NCI-H526 treated with DMSO at 0.1 percent for 48 hours (cell line): ENCODE data around the gene TSPYL2.

Source experiments
- DNase-seq: peaks from one replicate; lab custom pipeline; 2025; lab: John Stamatoyannopoulos, UW

The TSPYL2 gene

DNA sequence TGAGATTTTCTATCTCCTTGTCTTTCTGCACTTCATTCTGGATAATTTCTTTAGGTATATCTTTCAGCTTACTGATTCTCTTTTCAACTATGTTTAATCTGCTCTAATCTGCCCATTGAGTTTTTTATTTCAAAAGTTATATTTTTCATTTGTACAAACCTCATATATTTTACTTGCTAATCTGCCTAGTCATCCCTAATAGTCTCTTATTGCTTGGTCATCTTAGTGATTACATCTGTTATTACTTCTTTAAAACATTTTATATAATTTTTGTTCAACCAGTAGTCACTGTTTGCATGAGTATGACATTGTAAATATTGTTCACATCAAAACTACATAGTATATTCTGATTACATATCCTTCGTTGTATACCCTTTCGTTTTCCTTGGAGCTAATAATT, 44.2 kb downstream of the TSPYL2 start:
- DNase-seq: no peak

DNA sequence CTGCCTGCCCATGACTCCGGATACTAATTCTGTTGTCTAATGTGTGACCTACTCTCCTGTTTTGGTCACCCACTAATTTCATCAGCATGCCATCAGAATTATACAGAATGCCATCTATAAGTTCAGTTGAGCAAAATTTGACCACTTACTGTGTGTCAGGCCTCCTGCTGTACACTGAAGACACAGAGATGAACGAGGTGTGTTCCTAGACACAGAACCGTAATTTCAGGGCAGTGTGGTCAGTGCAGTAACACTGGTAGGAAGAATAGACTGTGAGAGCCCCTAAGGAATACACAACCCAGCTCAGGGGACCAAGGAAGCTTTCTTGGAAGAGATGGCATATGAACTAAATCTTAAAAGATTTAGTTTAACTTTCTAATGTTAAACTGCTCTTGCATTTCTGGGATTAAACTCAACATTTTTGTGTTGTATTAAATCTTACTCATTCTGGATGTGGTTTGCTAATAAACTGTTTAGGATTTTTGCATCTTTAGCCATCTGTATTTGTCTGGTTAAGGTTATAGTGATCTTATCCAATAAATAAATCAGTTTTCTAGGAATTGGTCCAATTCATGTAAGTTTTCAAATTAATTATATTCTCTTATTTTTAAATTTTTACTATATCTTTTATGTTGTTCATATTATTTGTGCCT, 46.1 kb downstream of the TSPYL2 start:
- DNase-seq: no peak

DNA sequence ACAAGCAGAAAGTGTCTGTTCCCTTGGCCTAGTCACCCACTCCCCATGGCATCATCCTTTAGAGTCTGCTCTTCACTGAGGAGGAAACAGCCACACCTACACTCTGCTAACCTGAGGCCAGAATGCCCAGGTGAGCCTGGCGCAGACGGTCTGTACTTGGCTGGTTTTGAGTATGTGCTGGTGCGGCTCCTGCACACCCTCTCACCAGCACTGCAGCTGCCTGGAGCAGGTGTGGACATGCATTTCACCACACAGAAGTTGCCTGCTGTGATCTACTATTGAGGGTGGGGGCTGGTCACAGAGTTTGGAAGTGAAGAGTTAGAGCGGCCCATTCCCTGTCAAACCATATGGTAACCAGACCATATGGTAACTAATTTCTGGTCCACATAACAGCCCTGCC, 51.2 kb downstream of the TSPYL2 start:
- no peak for DNase-seq

DNA sequence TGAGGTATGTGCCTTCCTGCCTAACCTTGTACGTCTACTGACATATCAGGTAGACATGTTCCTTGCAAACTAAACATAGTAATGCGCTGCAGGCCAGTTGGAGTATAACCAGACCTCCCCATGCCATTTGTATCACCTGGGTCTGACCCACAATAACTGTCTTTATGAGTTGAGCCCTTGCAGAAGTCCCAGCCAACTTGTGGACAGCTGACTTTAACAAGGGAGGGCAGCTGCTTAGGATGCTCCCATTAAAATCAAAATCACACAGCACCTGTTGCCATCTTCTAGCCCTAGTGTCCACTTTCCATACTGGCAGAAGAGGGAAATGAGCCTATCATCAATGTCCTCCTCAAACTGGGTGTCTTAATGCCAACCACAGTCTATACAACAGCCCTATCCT, 53.4 kb downstream of the TSPYL2 start:
- DNase-seq: no peak
